Sigmoid colon (tissue), 4 donors: ENCODE data around the gene CCL4.
"Not testable (repeated sequence)": the region's sequence is repeated elsewhere in the genome, so short reads cannot be mapped to it uniquely, and the experiment has no call there.

Experiments
- POLR2A ChIP-seq, 2 donors: fragments of 450-650 bp; IDR thresholded peaks; one replicate each; pipeline ENCODE4 v1.6.1; 2016; ENCODE audit warnings: antibody characterized with exemption in 2 of 2, mild to moderate bottlenecking in 2 of 2, moderate library complexity in 2 of 2
- POLR2AphosphoS5 ChIP-seq, 4 donors: sonication (generic); formaldehyde crosslinking; IDR thresholded peaks; one replicate each; pipeline ENCODE4 v1.6.1; 2017; ENCODE audit warnings: antibody characterized with exemption in 4 of 4
- TF ChIP-seq, protein P1 (sequence below), 4 experiments: fragments of 450-650 bp in 3 of 4; fragments of 200-600 bp in 1 of 4; IDR thresholded peaks; one replicate each; pipeline ENCODE4 v1.5.1; 2016 to 2019; ENCODE audit warnings: antibody characterized with exemption in 4 of 4, mild to moderate bottlenecking in 3 of 4, moderate library complexity in 2 of 4

GRCh38 chr17:36108265-36108664 is 4.6 kb downstream of the CCL4 start:
- TF ChIP-seq, protein P1, sequence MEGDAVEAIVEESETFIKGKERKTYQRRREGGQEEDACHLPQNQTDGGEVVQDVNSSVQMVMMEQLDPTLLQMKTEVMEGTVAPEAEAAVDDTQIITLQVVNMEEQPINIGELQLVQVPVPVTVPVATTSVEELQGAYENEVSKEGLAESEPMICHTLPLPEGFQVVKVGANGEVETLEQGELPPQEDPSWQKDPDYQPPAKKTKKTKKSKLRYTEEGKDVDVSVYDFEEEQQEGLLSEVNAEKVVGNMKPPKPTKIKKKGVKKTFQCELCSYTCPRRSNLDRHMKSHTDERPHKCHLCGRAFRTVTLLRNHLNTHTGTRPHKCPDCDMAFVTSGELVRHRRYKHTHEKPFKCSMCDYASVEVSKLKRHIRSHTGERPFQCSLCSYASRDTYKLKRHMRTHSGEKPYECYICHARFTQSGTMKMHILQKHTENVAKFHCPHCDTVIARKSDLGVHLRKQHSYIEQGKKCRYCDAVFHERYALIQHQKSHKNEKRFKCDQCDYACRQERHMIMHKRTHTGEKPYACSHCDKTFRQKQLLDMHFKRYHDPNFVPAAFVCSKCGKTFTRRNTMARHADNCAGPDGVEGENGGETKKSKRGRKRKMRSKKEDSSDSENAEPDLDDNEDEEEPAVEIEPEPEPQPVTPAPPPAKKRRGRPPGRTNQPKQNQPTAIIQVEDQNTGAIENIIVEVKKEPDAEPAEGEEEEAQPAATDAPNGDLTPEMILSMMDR (IDR thresholded peaks at IDR 0.05) = not testable (repeated sequence)
- not testable (repeated sequence) for TF ChIP-seq POLR2AphosphoS5, POLR2A (IDR thresholded peaks at IDR 0.05)
